HCT116 (cell line): ENCODE data around the gene PHF11. TPM values are rescaled to one million over a fixed set of nuclear protein-coding genes. Genes with fewer than 3 reads are reported as not detected.

Experiments used
- ATAC-seq: fragments of 200-7000 bp; cut with Tn5 transposase; 2 replicates; pipeline ENCODE4 v1.9.1; 2020; ENCODE audit warnings: mild to moderate bottlenecking, moderate library complexity
- BruUV-seq: library from RNA; stranded (reverse); fragments of 400-500 nt; replicated peaks from 2 replicates; lab custom pipeline; 2021; lab: Mats Ljungman, UMichigan
- CTCF ChIA-PET: fragments of 300-600 bp; sonication (Branson Sonifier 250); formaldehyde crosslinking; loops from one replicate; lab custom pipeline; 2021; ENCODE audit warnings: antibody characterized with exemption; lab: Charles Lee
- POLR2A ChIA-PET: fragments of 300-600, 350-600 bp; sonication (Branson Sonifier 250); formaldehyde crosslinking; loops from one replicate; lab custom pipeline; 2021; ENCODE audit warnings: antibody characterized with exemption; lab: Charles Lee
- RAD21 ChIA-PET, 2 experiments: fragments of 300-600 bp; sonication (Branson Sonifier 250); formaldehyde crosslinking; loops; one replicate each; lab custom pipeline; 2023; ENCODE audit warnings: low total read pairs in 2 of 2; ENCODE audit not compliant: uncharacterized antibody in 2 of 2, unreplicated experiment in 2 of 2, low non-redundant PET in 1 of 2; lab: Charles Lee
- DNase-seq: peaks from one replicate; pipeline ENCODE4 v3.0.0-alpha.2; 2010; ENCODE audit warnings: low read depth, low spot score
- H2AFZ ChIP-seq: fragments of 200-600 bp; shearing (Covaris generic), sonication (generic); 2 replicates; pipeline ENCODE4 v1.6.1; 2017; ENCODE audit warnings: low read depth, mixed run types, mixed read lengths, antibody characterized with exemption, low read length; ENCODE audit not compliant: poor library complexity, severe bottlenecking
- H3K27ac ChIP-seq: 2 replicates; pipeline ENCODE4 v1.5.1; 2012; ENCODE audit warnings: low read depth, low read length
- H3K27me3 ChIP-seq: fragments of 200-600 bp; sonication (generic); 2 replicates; pipeline ENCODE4 v1.6.1; 2016; ENCODE audit warnings: mixed run types, low read length, mixed read lengths; ENCODE audit not compliant: insufficient read depth
- H3K36me3 ChIP-seq, 2 experiments: fragments of 200-500 bp in 1 of 2; fragments of 200-600 bp in 1 of 2; sonication (Bioruptor generic) in 1 of 2; sonication (generic) in 1 of 2; 2 replicates each; pipeline versions ENCODE4 v1.5.1 to v1.6.1; 2014 to 2016; ENCODE audit warnings: low read length in 2 of 2, inconsistent platforms in 1 of 2, mixed read lengths in 1 of 2, mixed run types in 1 of 2; ENCODE audit not compliant: insufficient read depth in 2 of 2, control insufficient read depth in 1 of 2
- H3K4me1 ChIP-seq, 2 experiments: fragments of 200-600 bp in 1 of 2; sonication (generic) in 1 of 2; 2 replicates each; pipeline versions ENCODE4 v1.5.1 to v1.6.1; 2012 to 2017; ENCODE audit warnings: low read length in 2 of 2, inconsistent platforms in 1 of 2, mild to moderate bottlenecking in 1 of 2, mixed read lengths in 1 of 2, mixed run types in 1 of 2, moderate library complexity in 1 of 2; ENCODE audit not compliant: insufficient read depth in 2 of 2, control insufficient read depth in 1 of 2
- H3K4me2 ChIP-seq: fragments of 200-600 bp; sonication (generic); 2 replicates; pipeline ENCODE4 v1.6.1; 2017; ENCODE audit warnings: mixed run types, low read length, mixed read lengths
- H3K4me3 ChIP-seq, 2 experiments: fragments of 200-600 bp in 1 of 2; sonication (generic) in 1 of 2; replicated peaks in 1 of 2; 2 replicates each; pipeline ENCODE4 v1.5.1; 2011 to 2016; ENCODE audit warnings: low read length in 2 of 2, control low read depth in 1 of 2, low read depth in 1 of 2, mild to moderate bottlenecking in 1 of 2, mixed read lengths in 1 of 2, mixed run types in 1 of 2
- H3K79me2 ChIP-seq: fragments of 200-600 bp; sonication (generic); 2 replicates; pipeline ENCODE4 v1.6.1; 2017; ENCODE audit warnings: mild to moderate bottlenecking, mixed run types, low read length, moderate library complexity, mixed read lengths; ENCODE audit not compliant: insufficient read depth
- H3K9ac ChIP-seq: fragments of 200-600 bp; sonication (generic); 2 replicates; pipeline ENCODE4 v1.6.1; 2016; ENCODE audit warnings: low read length, mixed read lengths
- H3K9me2 ChIP-seq: fragments of 200-600 bp; sonication (generic), shearing (Covaris generic); 2 replicates; pipeline ENCODE4 v1.6.1; 2017; ENCODE audit warnings: mixed run types, mild to moderate bottlenecking, moderate library complexity; ENCODE audit not compliant: insufficient read depth
- H3K9me3 ChIP-seq, 2 experiments: fragments of 200-500 bp in 1 of 2; fragments of 200-600 bp in 1 of 2; sonication (Bioruptor generic) in 1 of 2; sonication (generic) in 1 of 2; 2 replicates each; pipeline ENCODE4 v1.6.1; 2014 to 2017; ENCODE audit warnings: low read length in 2 of 2, mixed read lengths in 2 of 2, inconsistent platforms in 1 of 2, low read depth in 1 of 2, mild to moderate bottlenecking in 1 of 2, mixed run types in 1 of 2, moderate library complexity in 1 of 2; ENCODE audit not compliant: control insufficient read depth in 1 of 2, insufficient read depth in 1 of 2
- H4K20me1 ChIP-seq: fragments of 200-600 bp; sonication (generic), shearing (Covaris generic); 2 replicates; pipeline ENCODE4 v1.6.1; 2017; ENCODE audit warnings: mixed run types, mild to moderate bottlenecking, moderate library complexity; ENCODE audit not compliant: insufficient read depth
- CBX3 ChIP-seq: IDR thresholded peaks from 2 replicates; pipeline ENCODE4 v1.6.1; 2012; ENCODE audit warnings: low read depth
- EZH2 ChIP-seq: fragments of 200-600 bp; sonication (generic); IDR thresholded peaks from 2 replicates; pipeline ENCODE4 v1.6.1; 2017; ENCODE audit warnings: antibody characterized with exemption, mixed run types
- JUND ChIP-seq: IDR thresholded peaks from 2 replicates; pipeline ENCODE4 v1.6.1; 2012
- POLR2A ChIP-seq: IDR thresholded peaks from 2 replicates; pipeline ENCODE4 v1.7.0; 2011; ENCODE audit warnings: borderline replicate concordance; ENCODE audit not compliant: insufficient read depth, insufficient read length; ENCODE audit errors: extremely low read depth
- REST ChIP-seq: IDR thresholded peaks from 2 replicates; pipeline ENCODE4 v1.6.1; 2012; ENCODE audit warnings: low read depth
- SP1 ChIP-seq: IDR thresholded peaks from 2 replicates; pipeline ENCODE4 v1.6.1; 2012; ENCODE audit warnings: low read depth
- SRF ChIP-seq: IDR thresholded peaks from 2 replicates; pipeline ENCODE4 v1.6.1; 2012; ENCODE audit warnings: low read depth
- TCF7L2 ChIP-seq: IDR thresholded peaks from 2 replicates; pipeline ENCODE4 v1.7.0; 2011; ENCODE audit warnings: borderline replicate concordance, inconsistent platforms; ENCODE audit not compliant: insufficient read depth, insufficient read length; ENCODE audit errors: extremely low read depth
- YY1 ChIP-seq: IDR thresholded peaks from 2 replicates; pipeline ENCODE4 v1.6.1; 2011; ENCODE audit warnings: low read length, low read depth, moderate library complexity, mild to moderate bottlenecking; ENCODE audit not compliant: insufficient replicate concordance; ENCODE audit errors: extremely low read depth
- intact Hi-C: fragments of 100-400 bp; cut with micrococcal nuclease; formaldehyde crosslinking; loops from 2 replicates; pipeline ENCODE4 v1.10.0; 2022
- total RNA-seq: library from RNA; stranded (reverse); gene quantifications from one replicate; pipeline ENCODE4 v1.2.1, GENCODE V29; 2021; ENCODE audit not compliant: unreplicated experiment

The PHF11 gene
- total RNA-seq, 1 experiment from 2014 or later: 12.1 TPM

- intact Hi-C loops: no loop called here
- Histone ChIP-seq H2AFZ (no peak overlapping the region), H4K20me1 (no peaks in the 10 kb centered on the region), H3K9me2 (no peaks in the 10 kb centered on the region), H3K4me2 (no peak overlapping the region), H3K27me3 (no peaks in the 10 kb centered on the region), H3K79me2 (no peaks in the 10 kb centered on the region), H3K4me3 (no peak overlapping the region), H3K4me1 (no peaks in the 10 kb centered on the region), H3K27ac (no peak overlapping the region), H3K36me3 (no peaks in the 10 kb centered on the region; a peak in 1 of 4 replicates), H3K9me3 (no peaks in the 10 kb centered on the region), H3K9ac (no peak overlapping the region)
- no TSS peak for BruUV-seq
- ChIA-PET POLR2A (interaction anchor here (0.7 kb wide), 1 partner anchor 11 kb away, joined by 5 read pairs; no protein-coding TSS in a partner anchor), RAD21 (no interaction called here), CTCF (no interaction called here)
- TF ChIP-seq YY1: no peak
- TF ChIP-seq TCF7L2: no peak
- TF ChIP-seq SP1: no peak
- no peak for TF ChIP-seq REST
- TF ChIP-seq POLR2A: no peak
- no peak for TF ChIP-seq EZH2
- no peak for TF ChIP-seq SRF
- no peak for TF ChIP-seq JUND
- no peak for TF ChIP-seq CBX3
- ATAC-seq (no peak), DNase-seq (no peak)
Measured at GRCh38 chr13:49457221-49457620, 38.5 kb upstream of the PHF11 start.
